HuH-7.5 (cell line): ENCODE results near the gene NFYA.

Experiments
- DNase-seq: peaks from one replicate; pipeline ENCODE4 v3.0.0; 2011; ENCODE audit warnings: low spot score

NFYA gene

DNA sequence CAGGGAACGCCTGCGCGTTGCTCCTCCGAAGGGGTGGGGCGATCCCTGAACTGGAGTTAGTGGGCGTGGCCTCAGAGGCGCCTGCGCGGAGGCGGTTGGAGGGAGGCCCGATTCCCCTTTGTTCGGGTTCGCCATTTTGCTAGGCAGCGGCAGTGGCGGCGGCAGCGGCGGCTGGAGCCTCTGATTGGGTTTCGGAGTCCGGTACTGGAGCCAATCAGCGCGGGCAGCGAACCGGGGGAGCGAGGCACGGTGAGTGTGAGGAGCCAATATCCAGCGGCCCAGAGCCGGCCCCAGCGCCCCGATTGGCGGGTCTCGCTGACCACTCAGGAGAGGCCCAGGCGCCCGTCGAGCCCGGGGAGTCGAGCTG, at the start of gene NFYA:
Gene NFYA (plus strand): TSS at position 139 of the 367 bp plus-strand sequence. CDS start 6,116 bp downstream, outside the sequence.
- peak; percentile 80 for DNase-seq

DNA sequence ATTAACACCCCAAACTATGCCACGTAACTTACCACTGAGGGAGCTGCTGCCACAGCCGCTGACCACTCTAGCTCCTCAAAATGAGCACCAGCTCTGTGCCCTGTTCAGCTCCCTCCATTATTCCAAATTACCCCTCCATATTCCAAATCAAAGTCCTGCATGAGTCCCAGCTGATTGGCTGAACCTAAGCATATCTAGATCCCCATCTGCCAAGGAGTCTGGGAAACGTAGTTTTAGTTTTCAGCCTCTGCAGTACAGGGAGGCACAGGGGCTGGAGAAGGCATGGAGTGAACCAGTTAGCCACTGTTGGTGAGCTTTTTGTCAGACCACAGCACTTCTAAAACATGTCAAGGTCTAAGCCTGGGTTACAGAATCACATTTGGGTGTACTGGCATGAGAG, 49.7 kb upstream of the NFYA start:
- DNase-seq = no peak

DNA sequence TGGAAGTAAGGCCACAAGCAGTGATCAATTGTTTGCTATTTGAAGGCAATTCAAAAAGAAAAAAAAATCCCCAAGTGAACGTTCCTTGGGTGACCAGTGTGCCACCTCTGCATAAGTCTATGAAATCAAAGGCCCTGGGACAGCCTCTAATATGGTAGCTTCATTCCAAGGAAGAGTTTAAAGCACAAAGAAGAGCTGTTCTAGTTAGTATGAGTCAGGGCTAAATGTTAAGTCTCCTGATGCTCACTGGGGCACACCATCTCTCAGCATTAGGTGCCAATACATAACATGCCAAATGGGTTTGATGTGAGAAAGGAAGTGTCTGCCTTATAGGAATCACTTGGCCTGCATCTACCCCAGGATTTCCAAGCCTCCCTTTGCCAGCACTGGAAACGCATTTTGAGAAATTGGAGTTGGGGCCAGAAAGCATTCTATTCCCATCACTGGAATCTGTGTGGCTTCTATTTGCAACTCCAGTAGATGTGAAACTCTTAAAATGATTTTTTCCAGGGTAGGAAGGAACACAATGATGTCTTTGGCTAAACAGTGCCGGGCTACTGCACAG, 46.7 kb upstream of the NFYA start:
- no peak for DNase-seq

DNA sequence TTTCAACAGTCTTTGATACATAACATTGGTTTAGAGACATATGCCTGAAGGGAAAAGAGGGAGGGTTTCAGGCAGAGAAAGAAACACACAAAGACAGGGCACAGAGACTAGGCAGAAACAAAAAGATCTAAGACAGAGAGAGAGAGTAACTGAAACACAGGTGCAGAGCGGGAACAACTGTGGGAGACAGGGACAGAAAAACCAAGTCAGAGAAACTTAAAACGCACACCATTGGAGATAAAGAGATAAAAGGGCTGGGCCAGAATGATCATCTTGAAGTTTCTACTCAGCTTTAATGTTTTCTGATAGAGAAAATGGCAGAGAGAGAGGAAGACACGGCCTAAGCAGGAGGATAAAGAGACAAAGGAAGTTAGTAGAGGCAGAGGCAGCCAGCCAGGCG, 45.5 kb upstream of the NFYA start:
- no peak for DNase-seq

DNA sequence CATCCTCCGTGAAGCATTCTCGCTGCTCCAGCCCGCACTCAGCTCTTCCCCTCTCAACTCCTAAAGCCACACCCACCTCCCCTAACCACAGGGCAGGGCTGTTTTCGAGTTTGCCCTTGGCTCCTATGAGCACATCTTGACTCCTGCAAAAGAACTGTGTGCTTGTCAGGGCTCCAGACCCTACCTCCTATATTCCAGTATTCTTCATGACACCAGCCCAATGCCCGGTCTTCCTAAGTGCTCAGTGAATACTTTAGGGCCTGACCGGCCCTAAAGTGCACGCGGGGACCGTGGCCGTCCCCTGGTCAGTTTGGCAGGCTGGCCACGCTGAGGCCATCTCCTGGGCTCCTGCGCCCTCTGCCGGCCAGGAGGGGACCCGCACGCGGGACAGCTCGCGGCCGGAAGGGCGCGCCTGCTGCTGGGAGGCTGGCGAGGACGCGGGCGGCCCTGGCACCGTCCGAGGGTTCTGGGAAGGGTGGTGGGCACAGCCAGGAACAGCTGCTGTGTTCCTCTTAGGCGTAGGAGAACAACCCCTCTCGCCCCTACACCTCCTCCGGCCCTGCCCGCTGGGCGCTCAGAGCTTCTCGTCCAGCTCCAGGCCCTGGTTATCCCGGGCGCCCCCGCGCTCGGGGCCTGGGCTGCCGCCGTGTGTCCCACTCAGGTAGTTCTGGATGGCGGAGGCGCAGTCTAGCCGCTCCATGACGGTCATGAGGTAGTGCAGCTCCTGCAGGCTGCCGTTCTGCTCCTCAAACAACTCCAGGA, 44.8 kb upstream of the NFYA start:
- DNase-seq = peak; percentile 63

DNA sequence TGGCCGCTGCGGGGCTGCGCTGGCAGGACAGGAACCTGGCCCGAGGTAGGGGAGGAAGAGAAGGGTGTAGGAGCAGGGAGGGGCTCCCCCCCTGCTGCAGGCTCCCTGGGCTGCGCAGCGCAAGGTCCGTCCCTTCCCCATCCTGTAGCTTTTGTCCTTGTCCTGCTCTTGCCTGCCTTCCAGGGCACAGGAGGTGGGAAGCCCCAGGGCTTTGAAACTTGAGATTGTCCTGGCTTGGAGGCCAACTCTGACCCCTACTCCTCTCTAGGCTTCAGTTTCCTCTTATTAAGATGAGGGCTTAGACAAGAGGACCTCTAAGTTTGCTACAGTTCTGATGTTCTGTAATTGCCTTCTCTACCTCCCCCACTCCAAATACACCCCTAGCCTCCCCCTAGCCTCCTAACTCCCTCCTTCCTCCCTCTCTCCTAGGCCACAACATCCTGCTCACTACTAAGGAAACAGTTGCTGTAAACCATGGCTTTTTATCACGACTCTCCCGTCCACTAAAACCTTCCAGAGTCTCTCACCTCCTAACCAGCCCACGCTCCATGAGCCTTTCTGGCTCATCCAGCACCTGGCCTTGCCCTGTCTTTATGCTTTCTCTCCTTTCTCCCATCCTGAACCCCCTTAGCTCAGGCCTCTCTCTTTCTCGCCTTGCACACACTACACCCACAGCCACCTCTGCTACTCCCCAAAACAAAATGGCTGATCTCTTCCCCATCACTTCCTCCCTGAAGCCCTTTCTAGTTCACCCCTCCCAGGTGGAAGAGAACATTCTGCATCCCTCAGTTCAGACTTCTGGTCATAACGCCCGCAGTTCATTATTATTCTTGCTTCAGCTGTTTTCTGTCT, 44.0 kb upstream of the NFYA start:
- no peak for DNase-seq

DNA sequence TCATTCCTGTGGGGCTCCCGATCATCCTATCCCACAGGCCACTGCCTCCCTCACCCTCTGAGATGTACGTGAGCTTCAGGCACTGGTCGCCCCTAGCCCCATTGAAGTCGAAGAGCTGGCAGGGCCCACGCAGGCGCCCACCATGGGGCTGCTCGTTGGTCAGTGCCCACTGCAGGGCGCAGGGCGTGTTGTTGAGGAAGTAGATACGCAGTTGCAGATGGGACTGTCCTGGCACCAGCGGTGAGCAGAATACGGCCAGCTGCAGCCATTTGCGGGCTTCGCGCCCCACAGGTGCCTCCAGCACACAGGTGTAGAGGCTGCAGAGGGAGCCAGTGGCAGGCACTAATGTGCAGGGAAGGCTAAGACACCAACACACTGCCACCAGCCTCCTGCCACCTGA, 39.9 kb upstream of the NFYA start:
- no peak for DNase-seq

DNA sequence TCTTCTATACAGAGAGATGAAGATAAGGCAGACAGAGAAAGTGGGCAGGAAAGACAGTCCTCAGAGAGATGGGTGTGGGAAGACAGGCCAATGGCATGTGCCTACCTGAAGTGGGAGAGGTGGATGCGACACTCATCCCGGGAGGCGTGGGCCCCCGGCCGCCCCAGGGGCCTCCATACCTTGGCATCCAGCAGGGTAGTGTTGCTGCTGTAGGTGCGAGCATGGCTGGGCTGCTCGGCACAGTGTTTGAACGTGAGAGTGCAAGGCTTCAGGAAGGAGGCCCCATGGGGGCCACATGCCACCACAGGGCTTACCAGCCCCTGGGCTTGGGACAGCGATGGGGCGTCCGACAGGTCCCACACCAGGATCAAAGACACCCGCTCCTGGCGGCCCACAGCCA, 39.0 kb upstream of the NFYA start:
- no peak for DNase-seq

DNA sequence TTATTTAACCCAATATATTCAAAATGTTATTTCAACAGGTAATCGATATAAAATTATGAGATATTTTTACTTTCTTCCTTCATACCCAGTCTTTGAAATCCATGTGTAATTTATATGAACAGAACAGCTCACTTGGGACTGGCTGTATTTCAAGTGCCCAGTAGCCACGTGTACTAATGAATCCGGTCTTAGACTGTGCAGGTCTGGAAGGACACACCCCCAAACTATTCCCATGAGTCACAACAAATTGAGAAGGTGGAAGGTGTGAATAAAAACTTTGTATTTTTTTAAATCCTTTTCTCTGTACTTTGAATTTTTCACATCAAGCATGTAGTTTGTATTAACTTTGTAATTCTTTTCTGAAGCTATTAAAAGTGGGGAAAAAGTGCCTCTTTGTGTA, 36.6 kb upstream of the NFYA start:
- no peak for DNase-seq

DNA sequence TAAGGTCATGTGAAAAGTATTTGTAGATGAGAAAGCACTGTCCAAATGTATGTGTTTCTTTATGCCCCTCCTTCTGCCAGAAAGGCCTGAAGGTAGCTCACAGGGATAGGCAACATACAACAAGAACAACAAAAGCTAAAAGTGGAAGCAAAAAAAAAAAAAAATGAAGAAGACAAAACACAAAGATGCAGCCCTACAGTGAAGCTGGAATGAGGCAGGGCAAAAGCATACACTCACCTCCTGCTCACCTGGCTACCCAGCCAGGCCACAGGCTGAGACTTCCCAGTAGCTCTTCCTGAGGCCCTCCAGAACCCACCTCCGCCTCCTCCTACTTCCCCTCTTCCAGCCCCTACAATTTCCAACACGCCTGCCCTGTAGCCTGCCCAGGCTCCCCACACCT, 36.2 kb upstream of the NFYA start:
- DNase-seq = no peak

DNA sequence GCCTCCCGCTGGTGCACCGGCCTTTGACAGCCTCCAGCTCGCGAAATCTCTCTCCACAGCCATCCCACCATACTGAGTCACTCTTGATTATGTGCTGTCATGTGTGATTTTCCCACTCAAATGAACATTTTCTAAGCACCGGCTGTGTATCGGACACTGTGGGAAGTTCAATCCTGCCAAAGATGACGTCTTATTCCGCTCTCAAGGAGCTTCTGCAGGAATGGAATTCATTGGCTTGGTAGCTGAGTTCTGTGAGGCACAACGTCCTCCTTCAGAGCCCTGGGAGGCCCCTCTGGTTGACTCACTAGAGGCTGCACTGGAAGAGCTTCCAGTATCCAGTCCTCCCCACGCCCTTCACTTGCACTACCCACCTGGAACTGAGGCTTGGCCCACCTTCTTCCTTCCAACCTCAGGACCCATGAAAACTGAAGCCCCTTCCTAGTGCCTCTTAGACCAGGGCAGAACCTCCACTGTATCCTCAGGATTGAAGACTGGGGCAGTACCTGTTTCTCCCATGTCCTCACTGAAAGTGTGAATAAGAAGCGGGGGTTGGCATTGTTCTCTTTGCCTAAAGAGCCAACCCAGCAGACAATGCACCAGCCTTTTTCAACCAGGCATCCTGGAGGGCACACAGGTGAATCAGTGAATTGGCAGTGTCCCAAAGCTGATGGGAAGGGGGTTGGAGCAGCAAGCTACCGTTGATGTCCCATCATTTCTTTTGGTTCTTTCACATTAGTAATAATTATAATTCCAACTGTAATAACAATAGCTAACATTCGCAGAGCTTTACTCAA, 35.5 kb upstream of the NFYA start:
- no peak for DNase-seq

DNA sequence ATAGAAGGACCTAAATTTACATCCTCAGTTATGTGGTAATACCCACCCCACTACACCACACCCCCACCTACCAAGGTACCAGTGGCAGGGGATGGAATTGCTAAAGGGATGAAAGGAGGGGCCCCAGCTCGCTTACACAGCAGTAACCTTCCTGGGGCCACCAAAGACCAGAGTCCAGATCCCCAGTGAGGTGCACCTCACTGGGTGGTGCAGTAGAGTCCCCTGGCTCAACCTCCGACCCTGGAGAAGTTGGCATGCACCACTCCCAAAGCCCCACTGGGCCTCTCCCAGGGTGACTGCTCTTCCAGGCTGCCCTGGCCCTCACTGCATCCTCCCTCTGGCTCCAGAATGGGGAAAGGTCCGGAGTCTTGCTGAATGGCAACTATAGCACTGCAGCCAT, 34.6 kb upstream of the NFYA start:
- DNase-seq = no peak

DNA sequence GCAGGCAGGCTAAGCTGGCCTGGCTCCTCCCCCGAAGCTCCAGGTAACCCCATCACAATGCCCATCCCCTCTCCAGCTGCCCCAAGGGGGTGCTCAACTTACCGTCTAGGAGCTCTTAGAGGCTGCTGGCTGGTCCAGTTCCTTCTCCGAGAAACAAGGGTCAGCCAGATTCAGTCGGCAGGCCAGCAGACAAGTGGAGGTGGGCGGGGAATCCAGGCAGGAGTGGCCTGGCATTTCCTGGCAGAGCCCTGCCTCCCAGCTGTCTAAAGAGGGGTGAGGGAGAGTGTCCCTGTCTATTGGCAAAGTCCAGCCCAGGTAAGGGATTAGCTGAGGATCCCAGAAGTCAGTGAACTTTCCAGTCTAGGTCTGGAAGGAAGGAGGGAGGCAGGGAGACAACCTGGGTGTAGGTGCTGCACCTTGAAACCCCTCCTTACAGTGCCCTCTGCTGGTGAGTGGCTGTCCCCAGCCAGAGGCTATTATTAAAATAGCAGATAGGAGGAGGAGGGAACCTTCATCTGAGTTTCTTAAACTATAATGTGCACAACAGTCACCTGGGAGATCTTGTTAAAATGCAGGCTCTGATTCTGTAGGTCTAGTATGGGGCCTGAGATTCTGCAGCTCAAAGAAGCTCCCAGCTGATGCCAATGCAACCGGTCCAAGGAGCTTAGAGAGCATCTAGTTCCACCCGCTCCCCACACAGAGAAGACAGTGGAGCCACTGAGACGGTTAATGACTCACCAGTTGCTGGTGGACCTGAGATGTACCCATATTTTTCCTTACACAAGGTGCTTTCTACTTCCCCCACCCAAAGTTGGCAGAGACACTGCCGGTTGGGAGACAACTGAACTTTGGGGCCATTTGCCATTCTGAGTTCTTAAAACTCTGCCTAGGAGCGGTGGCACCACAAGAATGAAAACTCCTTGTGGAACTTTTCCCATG, 33.4 kb upstream of the NFYA start, which contains the start of gene UNC5CL:
Gene UNC5CL (minus strand): TSS at position 162 of the 939 bp plus-strand sequence. CDS start 4,147 bp downstream, outside the sequence.
- DNase-seq = peak; percentile 46

DNA sequence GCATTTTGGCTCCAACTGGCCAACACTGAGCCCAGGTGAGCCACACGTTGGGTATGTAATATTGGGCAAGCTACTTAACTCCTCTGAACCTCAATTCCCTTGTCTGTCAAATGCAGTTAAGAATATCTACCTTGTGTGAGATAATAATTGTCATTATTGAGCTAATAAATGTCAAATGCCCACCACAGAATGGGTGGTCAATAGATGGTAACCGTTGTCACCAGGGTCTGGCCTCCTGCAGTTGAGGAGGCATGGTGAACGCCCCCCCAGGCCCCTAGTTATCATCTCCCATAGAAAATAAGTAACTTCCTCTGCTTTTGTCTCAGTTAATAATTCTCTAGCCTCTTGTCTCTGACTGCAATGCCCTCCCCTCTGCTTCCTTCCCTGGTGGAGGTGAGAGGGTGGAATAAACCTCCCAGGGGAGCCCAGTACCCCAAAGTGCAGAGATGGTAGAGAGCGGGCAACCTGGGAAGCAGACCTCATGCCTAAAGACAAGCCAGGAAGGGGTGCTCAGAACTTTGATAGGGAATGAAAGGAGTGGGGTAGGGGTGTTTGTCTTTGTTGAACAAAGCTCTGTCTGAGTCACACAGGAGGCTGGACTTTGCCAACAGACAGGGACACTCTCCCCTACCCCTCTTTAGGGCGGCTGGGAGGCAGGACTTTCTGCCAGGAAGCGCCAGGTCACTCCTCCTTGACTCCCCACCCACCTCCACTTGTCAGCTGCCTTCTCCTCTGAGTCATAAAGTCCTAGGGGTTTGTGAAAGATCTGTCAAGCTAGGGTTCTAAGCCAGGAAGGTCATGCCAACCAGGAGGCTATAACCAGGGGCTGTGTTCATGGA, 32.5 kb upstream of the NFYA start:
- DNase-seq = peak; percentile 61

DNA sequence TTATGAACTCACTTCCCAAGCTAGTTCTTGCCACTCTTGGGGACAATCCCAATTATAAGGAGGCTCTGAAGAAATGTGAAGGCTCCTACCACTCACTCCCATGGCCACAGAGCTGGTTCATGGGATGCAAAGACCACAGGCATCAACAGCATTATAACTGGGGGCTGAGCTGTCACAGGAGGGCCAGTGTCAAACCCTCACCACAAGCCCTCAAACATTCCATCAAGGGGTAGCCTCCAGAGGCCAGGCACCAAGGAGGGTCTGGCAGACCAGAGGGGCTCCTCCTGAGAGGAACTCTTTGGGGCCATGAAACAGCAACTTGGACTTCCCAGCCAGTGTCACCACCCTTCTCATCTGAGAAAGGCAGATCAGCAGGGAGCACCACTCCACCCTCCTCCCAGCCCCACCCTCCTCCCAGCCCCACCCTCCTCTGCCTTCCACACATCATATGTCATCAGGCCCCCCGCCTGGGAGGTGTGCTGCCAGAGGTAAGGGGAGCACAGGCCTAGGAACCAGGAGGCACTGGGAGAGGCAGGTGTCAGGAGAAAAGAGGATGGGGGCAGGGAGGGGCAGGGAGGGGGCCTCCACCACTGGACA, 31.7 kb upstream of the NFYA start:
- DNase-seq = no peak

DNA sequence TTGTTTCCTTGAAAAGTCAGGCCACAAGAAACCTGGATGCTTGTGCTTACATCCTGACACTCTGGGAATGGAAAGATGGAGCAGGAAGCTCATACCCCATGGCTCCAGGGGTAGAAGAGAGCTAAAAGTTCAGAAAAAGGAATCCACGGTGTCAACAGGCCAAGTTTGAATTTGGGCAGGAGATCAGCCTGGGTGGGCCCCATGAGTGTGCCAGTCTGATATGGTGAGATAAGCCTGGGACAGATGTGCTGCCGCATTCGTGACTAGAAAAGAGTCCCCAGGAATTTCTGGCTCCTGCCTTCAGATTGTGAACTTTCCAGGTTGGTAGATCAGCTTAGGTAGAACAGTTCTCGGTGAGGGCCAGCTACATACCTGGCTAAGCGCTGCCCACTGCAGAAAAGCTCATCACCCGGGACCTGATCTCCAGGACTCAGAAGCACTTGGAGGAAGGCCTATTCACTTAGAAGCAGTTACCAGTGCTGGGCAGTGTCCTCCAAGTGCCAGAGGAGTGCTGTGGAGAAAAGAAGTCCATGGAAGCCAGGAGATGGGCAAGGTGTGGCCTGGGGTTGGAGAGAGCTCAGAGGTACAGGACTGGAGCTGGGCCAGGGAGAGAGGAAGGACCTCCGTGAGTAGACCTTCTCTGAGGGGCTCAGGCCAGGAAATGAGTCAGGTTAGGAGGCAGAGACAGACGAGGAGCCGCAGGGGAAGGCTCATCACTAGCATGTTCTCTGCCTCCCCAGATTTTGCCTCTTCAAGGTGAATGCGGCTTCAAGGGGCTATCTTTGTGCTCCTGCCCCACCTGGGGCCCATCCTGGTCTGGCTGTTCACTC, 30.3 kb upstream of the NFYA start, which contains the start of gene TSPO2:
Gene TSPO2 (plus strand): TSS at position 242 of the 830 bp plus-strand sequence. CDS start 519 bp downstream, at position 761.
- DNase-seq = no peak

DNA sequence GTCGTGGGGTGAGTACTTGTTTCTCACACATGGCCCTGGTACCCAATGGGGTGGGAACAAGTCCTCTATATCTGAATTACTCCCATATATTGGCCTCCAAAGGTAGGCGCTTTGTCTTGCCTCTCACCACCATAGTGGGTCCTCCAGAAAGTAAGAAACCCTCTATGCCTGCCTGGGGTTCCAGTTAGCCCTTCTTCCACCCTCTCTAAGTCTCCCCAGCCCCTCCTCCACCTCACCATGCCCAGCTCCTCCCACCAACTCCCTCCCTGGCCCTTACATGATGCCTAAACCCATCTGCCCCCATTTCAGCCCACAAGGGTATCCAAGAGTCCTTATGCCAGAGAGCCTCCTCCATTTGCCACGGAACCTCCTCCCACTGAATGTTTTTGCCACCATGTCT, 29.6 kb upstream of the NFYA start:
- no peak for DNase-seq

DNA sequence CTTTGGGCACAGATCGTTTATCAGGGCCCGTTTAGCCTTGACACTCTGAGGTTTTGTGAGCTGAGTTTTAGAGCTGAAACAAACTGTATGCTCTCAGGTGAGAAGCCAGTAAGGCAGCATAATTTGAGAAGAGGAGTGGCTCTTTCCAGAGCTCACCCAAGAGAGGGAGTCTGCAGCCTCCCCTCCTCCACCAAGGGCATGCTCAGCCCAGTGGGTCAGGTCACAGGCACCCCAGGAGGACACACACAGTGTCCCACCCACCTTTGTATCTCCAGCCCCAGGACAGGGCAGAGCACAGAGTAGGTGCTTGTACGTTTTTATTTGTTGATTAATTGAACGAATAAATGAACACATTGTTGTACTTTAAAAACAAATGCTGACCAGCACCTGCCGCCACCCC, 27.1 kb upstream of the NFYA start:
- no peak for DNase-seq

DNA sequence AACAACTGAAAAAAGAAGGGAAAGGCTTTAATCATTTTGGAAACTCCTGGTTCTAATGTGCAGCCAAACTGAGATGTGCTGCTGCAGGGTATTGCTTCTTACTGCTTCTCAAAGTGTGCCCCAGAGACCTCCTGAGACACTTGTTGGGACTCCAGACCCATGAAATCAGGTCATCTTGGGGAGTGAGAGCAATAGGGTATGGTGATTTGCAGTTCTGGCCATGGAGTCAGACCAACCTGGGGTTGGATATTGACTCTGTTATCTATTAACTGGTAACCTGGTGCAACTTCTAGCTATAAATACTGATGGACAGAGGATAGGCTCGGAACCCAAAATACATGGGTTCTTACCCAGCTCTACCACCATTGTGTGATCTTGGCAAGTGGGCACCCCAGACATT, 26.7 kb upstream of the NFYA start:
- DNase-seq = no peak
